ENCODE data around the gene PIGQ.

DNA sequence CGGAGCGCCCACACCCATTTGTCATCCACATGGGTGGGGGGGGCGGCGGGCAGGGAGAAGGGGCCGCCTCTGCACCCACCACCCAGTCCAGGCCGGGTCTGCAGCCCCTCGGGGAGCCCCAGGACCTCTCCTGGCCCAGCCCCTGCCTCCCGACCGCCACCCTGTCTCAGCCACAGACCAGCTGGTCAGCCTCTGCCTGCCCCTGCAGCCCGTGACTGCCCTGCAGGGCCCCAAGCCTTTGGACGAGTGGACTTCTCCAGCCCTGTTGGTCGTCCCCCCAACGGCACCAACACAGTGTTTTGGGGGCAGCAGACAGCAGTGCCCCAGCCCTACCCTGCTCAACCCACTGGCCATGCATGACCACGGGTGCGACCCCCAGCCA is 8.4 kb upstream of the PIGQ start:
- TF ChIP-seq, protein P1, sequence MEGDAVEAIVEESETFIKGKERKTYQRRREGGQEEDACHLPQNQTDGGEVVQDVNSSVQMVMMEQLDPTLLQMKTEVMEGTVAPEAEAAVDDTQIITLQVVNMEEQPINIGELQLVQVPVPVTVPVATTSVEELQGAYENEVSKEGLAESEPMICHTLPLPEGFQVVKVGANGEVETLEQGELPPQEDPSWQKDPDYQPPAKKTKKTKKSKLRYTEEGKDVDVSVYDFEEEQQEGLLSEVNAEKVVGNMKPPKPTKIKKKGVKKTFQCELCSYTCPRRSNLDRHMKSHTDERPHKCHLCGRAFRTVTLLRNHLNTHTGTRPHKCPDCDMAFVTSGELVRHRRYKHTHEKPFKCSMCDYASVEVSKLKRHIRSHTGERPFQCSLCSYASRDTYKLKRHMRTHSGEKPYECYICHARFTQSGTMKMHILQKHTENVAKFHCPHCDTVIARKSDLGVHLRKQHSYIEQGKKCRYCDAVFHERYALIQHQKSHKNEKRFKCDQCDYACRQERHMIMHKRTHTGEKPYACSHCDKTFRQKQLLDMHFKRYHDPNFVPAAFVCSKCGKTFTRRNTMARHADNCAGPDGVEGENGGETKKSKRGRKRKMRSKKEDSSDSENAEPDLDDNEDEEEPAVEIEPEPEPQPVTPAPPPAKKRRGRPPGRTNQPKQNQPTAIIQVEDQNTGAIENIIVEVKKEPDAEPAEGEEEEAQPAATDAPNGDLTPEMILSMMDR (IDR thresholded peaks at IDR 0.05), result no peak
- no peak for TF ChIP-seq POLR2A (IDR thresholded peaks at IDR 0.05)

All from ovary (tissue), 3 donors.